Brain microvascular endothelial cell (primary cell): Measurements from ENCODE around the gene C1orf174.

Experiments used
- DNase-seq: peaks from one replicate; pipeline ENCODE4 v3.0.0-alpha.2; 2020
- H3K27ac ChIP-seq: fragments of 250-450 bp; sonication (Bioruptor Pico); 2 replicates; pipeline ENCODE4 v1.5.1; 2020; ENCODE audit warnings: mild to moderate bottlenecking, moderate library complexity
- H3K27me3 ChIP-seq: fragments of 250-450 bp; sonication (Bioruptor Pico); replicated peaks from 2 replicates; pipeline ENCODE4 v1.5.1; 2020; ENCODE audit warnings: mild to moderate bottlenecking
- H3K36me3 ChIP-seq: fragments of 250-450 bp; sonication (Bioruptor Pico); replicated peaks from 2 replicates; pipeline ENCODE4 v1.5.1; 2020; ENCODE audit warnings: mild to moderate bottlenecking
- H3K4me3 ChIP-seq: 2 replicates; pipeline ENCODE4 v1.5.1; 2011; ENCODE audit warnings: low read depth, mild to moderate bottlenecking, control low read depth, low read length, moderate library complexity
- in situ Hi-C: cut with HindIII; loops from 2 replicates; pipeline ENCODE4 v1.10.0; 2017; ENCODE audit warnings: low sequenced_read_pairs, low pct_ligation_motif_present
- TF ChIP-seq, protein P1 (sequence below): IDR thresholded peaks from 2 replicates; pipeline ENCODE4 v1.5.1; 2011; ENCODE audit warnings: low read depth, mild to moderate bottlenecking, moderate library complexity, low read length, control low read depth, inconsistent platforms; ENCODE audit errors: missing control alignments

C1orf174 gene

DNA sequence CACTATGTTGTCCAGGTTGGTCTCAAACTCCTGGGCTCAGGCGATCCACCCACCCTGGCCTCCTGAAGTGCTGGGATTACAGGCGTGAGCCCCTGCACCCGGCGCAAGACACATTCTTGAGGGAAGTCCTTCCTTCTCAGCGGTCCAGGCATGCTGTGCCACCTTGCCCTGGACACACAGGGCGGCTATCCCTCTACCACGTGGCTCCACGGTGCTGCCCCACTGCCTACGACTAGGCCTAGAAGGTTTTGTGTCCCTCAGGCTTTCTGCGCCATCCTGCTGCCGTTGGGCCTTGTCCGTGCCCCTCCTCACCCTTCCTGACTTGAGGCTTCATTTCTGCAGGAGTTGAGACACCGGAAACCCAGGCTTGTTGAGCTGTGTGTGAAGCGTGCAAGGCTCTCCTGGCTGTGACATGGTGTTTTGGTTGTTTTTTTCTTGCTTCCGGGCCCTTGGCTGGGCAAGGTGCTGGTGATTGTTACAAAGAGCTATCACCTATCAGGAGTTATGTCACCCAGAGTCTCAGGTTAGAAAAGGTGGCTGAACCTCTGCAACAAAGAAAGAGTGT lies 13.9 kb downstream of the C1orf174 start:
- TF ChIP-seq, protein P1, sequence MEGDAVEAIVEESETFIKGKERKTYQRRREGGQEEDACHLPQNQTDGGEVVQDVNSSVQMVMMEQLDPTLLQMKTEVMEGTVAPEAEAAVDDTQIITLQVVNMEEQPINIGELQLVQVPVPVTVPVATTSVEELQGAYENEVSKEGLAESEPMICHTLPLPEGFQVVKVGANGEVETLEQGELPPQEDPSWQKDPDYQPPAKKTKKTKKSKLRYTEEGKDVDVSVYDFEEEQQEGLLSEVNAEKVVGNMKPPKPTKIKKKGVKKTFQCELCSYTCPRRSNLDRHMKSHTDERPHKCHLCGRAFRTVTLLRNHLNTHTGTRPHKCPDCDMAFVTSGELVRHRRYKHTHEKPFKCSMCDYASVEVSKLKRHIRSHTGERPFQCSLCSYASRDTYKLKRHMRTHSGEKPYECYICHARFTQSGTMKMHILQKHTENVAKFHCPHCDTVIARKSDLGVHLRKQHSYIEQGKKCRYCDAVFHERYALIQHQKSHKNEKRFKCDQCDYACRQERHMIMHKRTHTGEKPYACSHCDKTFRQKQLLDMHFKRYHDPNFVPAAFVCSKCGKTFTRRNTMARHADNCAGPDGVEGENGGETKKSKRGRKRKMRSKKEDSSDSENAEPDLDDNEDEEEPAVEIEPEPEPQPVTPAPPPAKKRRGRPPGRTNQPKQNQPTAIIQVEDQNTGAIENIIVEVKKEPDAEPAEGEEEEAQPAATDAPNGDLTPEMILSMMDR, result no peak
- no peaks in the 10 kb centered on the region for H3K27me3 ChIP-seq
- in situ Hi-C loops, result no loop called here
- DNase-seq, result no peak
- H3K27ac ChIP-seq, result no peak overlapping the region
- peaks cover 49% of the 10 kb centered on the region for H3K36me3 ChIP-seq
- H3K4me3 ChIP-seq, result no peak overlapping the region

DNA sequence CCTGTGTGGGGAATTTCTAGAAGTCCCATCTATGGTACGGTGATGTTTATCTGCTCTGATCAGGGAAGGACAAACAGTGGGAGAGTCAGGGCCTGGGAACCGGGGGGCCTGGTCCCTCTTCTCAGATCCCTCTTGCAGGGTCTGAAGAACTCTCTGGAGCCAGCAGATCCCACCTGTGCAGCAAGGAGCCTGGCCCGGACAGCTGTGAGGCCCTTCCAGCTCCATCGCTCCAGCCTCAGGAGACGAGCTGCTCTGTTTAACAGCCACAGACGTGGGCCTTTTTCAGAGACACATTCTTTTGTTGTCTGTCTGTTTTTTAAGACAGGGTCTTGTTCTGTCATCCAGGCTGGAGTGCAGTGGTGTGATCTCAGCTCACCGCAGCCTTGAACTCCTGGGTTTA lies 14.5 kb downstream of the C1orf174 start:
- no peaks in the 10 kb centered on the region for H3K27me3 ChIP-seq
- TF ChIP-seq, protein P1, result no peak
- no peak overlapping the region for H3K27ac ChIP-seq
- DNase-seq, result no peak
- H3K36me3 ChIP-seq, result peaks cover 45% of the 10 kb centered on the region
- in situ Hi-C loops, result no loop called here
- no peak overlapping the region for H3K4me3 ChIP-seq

DNA sequence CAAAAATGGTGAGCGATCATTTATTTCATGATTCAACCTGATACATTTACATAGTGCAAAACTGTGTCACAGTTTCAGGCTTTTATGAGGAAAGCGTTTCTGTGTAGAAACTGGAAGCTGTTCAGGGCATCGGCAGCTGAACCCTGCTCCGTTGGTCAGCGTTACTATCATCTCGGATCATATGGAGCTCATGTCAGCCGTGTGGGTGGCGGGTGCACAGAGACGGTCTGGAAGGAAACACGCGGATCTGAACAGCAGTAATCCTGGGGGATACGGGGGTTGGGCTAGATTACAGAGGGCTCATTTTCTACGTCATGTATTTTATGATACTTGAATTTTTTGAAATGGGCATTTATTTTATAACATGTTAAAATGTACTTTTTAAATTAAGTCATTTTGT lies 15.1 kb downstream of the C1orf174 start:
- Histone ChIP-seq H3K27ac (no peak overlapping the region), H3K27me3 (no peaks in the 10 kb centered on the region), H3K36me3 (peaks cover 38% of the 10 kb centered on the region), H3K4me3 (no peak overlapping the region)
- DNase-seq, result no peak
- TF ChIP-seq, protein P1, result no peak
- in situ Hi-C loops, result no loop called here

DNA sequence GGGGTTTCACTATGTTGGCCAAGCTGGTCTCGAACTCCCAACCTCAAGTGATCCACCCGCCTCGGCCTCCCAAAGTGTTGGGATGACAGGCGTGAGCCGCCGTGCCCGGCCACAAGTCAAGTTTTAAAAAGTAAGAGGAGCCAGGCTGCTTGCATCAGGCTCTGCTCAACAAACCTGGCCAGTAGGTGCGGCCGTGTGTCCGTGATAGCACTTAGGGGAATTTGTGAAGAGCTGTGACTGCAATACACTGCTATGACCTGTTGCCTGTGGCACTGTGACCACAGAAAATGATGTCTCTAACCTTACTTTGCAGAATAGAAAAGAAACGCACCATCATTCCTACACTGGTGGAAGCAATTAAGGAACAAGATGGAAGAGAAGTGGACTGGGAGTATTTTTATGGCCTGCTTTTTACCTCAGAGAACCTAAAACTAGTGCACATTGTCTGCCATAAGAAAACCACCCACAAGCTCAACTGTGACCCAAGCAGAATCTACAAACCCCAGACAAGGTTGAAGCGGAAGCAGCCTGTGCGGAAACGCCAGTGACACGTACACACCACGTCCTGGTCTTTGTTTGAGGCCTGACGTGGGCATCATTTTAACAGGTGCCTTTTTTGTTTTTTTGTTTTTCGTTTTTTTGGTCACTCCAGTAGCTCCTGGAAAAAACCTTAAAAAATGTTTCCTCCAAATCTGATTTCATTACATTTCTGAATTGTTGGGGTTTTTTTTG lies 16.7 kb downstream of the C1orf174 start:
- Histone ChIP-seq H3K36me3 (peaks cover 34% of the 10 kb centered on the region), H3K4me3 (no peak overlapping the region), H3K27me3 (no peaks in the 10 kb centered on the region), H3K27ac (no peak overlapping the region)
- DNase-seq, result no peak
- in situ Hi-C loops, result no loop called here
- TF ChIP-seq, protein P1, result no peak

DNA sequence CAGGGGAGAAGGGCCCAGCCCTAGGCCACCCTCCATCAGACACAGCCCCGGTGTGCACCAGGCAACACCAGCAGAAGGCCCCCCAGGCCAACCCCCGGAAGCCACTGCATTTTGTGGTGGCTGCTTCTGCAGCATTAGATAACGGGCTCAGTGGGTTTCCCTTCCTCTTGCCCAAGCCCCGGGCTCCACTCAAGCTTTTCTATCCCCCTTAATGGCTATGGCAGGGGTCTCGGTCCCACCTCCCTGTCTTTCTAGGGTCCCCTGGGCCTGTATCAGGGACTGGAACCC lies 18.9 kb downstream of the C1orf174 start:
- no peak for DNase-seq
- H3K27me3 ChIP-seq, result no peaks in the 10 kb centered on the region
- in situ Hi-C loops, result no loop called here
- TF ChIP-seq, protein P1, result no peak
- no peak overlapping the region for H3K27ac ChIP-seq
- H3K36me3 ChIP-seq, result peaks cover 20% of the 10 kb centered on the region
- H3K4me3 ChIP-seq, result no peak overlapping the region
